Nephron progenitor cell (in vitro differentiated cells): Measurements from ENCODE around the gene MOV10L1.

Experiments
- DNase-seq: peaks from one replicate; pipeline ENCODE4 v3.0.0; 2021
- H3K27ac Mint-ChIP-seq: 2 replicates; pipeline ENCODE4 v1.8.0; 2021; ENCODE audit warnings: mild to moderate bottlenecking, moderate library complexity, mixed read lengths
- H3K27me3 Mint-ChIP-seq: 2 replicates; pipeline ENCODE4 v1.8.0; 2021; ENCODE audit warnings: mild to moderate bottlenecking, low read depth, mixed read lengths; ENCODE audit not compliant: poor library complexity
- H3K36me3 Mint-ChIP-seq: 2 replicates; pipeline ENCODE4 v1.8.0; 2021; ENCODE audit warnings: low read depth, mixed read lengths
- H3K4me1 Mint-ChIP-seq: 2 replicates; pipeline ENCODE4 v1.8.0; 2021; ENCODE audit warnings: mixed read lengths
- H3K4me3 Mint-ChIP-seq: 2 replicates; pipeline ENCODE4 v1.8.0; 2021; ENCODE audit warnings: mild to moderate bottlenecking, moderate library complexity, mixed read lengths
- H3K9me3 Mint-ChIP-seq: 2 replicates; pipeline ENCODE4 v1.8.0; 2021; ENCODE audit warnings: mild to moderate bottlenecking, moderate library complexity, mixed read lengths
- TF ChIP-seq, protein P1 (sequence below): fragments of 200-600 bp; sonication (generic); IDR thresholded peaks from 2 replicates; pipeline ENCODE4 v1.5.0; 2021; ENCODE audit warnings: antibody characterized with exemption

Gene MOV10L1

DNA sequence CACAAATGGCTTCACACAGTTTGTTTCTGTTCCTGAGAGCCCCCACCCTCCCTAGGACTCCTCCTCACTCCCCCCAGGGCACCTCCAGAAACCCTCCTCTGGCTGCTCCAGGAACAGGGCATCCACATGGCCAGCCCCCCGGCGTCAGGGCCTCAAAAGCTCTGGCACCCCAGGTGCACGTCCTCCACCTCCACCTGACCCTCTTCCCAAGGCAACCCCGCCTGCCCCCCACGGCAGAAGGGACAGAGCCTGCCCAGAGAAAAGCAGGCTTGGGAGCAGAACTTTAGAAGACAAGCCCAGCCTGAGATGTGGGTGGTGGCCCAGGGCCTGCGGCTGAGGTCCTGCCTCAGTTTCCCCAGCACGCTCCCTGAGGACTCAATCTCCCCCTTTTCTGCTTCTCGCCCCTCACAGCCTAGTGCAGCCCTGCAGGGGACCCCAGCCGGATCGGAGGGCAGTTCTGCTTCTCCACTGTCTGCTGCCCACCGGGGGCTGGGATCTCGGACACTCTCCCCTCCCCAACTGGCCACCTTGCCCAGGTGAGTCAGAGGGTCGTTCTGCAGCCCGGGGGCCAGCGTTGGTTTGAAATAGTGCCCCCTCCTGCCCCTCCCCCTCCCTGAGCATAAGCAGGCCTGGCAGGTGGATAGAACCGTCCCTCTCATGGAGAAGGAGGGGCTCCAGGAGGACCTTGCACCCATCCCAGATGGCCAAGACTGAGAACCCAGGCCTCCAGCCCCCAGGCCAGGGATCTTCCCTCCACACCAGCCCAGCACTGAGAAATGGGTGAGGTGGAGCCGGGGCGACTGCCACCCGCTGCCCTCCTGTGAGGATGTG is 93.5 kb downstream of the MOV10L1 start:
- Mint-ChIP-seq H3K4me1 (peaks cover 21% of the 10 kb centered on the region), H3K9me3 (no peaks in the 10 kb centered on the region), H3K27me3 (peaks cover 4% of the 10 kb centered on the region), H3K4me3 (no peak overlapping the region), H3K36me3 (no peaks in the 10 kb centered on the region), H3K27ac (no peak overlapping the region)
- TF ChIP-seq, protein P1, sequence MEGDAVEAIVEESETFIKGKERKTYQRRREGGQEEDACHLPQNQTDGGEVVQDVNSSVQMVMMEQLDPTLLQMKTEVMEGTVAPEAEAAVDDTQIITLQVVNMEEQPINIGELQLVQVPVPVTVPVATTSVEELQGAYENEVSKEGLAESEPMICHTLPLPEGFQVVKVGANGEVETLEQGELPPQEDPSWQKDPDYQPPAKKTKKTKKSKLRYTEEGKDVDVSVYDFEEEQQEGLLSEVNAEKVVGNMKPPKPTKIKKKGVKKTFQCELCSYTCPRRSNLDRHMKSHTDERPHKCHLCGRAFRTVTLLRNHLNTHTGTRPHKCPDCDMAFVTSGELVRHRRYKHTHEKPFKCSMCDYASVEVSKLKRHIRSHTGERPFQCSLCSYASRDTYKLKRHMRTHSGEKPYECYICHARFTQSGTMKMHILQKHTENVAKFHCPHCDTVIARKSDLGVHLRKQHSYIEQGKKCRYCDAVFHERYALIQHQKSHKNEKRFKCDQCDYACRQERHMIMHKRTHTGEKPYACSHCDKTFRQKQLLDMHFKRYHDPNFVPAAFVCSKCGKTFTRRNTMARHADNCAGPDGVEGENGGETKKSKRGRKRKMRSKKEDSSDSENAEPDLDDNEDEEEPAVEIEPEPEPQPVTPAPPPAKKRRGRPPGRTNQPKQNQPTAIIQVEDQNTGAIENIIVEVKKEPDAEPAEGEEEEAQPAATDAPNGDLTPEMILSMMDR = no peak
- DNase-seq = no peak

DNA sequence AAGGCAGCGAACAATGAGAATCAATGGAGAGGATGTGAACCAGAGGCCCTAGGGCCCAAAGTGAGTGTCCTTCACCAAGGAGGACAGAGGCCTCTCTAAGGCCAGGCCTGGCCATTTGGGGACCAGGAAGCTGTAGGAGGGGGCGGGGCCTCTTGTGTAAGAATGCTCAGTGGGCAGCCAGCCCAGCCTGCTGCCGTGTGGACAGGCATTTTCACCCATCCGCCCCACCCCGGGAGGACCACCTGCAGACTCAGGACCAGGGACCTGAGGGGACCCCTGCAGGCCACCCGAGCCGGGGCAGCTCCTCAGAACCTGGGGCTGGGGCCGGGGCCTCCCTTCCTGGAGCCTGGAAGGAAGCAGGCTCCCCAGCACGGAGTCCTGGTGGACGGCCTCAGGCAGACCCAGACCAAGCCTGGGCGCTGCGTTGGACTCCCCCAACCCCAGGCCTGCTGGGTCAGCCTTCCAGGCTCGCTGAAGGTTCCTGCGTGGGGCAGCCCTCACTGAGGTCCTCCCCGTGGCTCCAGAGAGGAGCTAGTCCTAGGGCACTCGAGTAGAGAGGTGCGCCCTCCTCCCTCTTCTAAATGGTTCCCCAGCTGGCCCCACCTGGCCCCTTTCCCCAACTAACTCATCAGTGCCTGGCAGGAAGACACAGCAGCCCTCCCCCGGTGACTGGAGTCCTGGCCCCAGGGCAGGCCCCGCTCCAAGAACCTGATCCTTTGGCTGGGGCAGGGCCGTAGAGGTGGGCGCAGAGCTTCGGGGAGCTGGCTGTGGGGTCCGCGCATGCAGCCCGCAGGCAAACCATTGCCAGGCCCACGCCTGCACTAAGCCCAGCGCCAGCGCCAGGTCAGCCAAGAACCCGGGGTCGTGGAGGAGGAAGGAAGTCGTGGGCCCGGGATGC is 94.4 kb downstream of the MOV10L1 start:
- Mint-ChIP-seq H3K27ac (no peak overlapping the region), H3K4me3 (no peak overlapping the region)
- DNase-seq = peak; percentile 48

DNA sequence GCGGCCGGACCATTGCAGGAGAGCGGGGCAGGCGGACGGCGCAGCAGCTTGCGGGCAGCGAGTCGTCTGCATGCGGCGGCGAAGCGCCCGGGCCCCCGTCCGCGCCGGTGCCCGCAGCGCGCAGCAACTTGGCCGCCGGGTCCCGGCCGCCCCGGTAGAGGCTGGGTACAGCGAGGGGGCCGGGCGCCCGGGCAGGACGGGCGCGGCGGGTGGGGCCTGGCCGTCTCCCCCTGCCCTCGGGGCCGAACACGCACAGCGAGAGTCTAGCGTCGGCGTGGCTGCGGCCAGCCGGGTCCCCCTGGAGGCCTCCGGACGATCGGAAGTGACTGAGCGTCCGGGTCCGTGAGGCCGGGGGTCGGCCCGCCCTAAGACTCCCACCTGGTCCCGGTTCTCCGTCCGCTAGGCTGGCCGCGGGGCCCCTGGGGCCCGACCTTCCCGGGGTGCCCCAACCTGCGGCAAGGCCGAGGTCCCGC is 95.1 kb downstream of the MOV10L1 start:
- peaks cover 4% of the 10 kb centered on the region for H3K27me3 Mint-ChIP-seq

More for the DNA sequence above, 94.4 kb downstream of the MOV10L1 start:
- H3K27me3 Mint-ChIP-seq = peaks cover 4% of the 10 kb centered on the region
- H3K36me3 Mint-ChIP-seq = no peaks in the 10 kb centered on the region
- no peaks in the 10 kb centered on the region for H3K9me3 Mint-ChIP-seq
- H3K4me1 Mint-ChIP-seq = peaks cover 27% of the 10 kb centered on the region
- TF ChIP-seq, protein P1 = no peak

DNA sequence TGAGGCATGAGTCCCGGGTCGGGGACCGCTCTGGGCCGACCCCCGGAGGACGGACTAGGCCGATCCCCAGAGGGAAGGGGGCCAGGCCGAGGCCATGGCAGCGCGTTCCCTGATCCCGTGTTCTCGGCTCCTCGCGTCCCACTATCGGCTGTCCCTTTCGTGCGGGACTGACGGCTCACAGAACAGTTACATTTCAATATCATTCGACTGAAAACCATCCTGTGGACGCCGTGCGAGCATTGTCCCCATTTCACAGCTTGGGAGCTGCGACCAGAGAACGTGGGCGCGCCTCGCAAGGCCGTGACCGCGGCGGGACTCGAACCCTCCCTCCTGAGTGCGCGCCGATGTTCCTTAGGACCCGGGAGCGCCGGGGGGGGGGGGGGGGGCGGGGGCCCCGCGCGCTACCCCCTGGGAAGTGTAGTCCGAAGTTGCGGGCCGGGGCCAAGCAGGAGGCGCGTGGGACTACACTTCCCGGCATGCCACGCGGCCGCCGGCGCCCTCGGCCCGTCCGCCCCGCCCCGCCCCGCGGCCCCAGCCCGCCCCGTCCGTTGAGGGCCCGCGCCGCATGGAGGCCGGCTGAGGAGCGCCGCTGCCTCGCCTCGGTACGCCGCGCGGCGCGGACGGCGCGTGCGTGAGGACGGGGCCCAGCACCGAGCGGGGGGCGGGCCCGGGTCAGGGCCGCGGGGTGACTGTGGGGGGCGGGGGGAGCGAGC is 95.7 kb downstream of the MOV10L1 start, which contains the start of gene TRABD:
TRABD (plus strand) TSS at position 539 of the 713 bp plus-strand sequence. CDS start 7,148 bp downstream, outside the sequence.
- H3K9me3 Mint-ChIP-seq = no peaks in the 10 kb centered on the region
- no peaks in the 10 kb centered on the region for H3K36me3 Mint-ChIP-seq
- TF ChIP-seq, protein P1 = no peak
- H3K27me3 Mint-ChIP-seq = peaks cover 2% of the 10 kb centered on the region
- H3K4me3 Mint-ChIP-seq = peak within 1 kb of the TSS; percentile 95
- H3K27ac Mint-ChIP-seq = peak within 1 kb of the TSS; percentile 90
- peaks cover 25% of the 10 kb centered on the region for H3K4me1 Mint-ChIP-seq
- DNase-seq = peak; percentile 91

More for the DNA sequence above, 95.1 kb downstream of the MOV10L1 start:
- Mint-ChIP-seq H3K4me3 (no peak overlapping the region), H3K4me1 (peaks cover 28% of the 10 kb centered on the region), H3K27ac (no peak overlapping the region), H3K9me3 (no peaks in the 10 kb centered on the region), H3K36me3 (no peaks in the 10 kb centered on the region)
- DNase-seq = no peak
- TF ChIP-seq, protein P1 = no peak

DNA sequence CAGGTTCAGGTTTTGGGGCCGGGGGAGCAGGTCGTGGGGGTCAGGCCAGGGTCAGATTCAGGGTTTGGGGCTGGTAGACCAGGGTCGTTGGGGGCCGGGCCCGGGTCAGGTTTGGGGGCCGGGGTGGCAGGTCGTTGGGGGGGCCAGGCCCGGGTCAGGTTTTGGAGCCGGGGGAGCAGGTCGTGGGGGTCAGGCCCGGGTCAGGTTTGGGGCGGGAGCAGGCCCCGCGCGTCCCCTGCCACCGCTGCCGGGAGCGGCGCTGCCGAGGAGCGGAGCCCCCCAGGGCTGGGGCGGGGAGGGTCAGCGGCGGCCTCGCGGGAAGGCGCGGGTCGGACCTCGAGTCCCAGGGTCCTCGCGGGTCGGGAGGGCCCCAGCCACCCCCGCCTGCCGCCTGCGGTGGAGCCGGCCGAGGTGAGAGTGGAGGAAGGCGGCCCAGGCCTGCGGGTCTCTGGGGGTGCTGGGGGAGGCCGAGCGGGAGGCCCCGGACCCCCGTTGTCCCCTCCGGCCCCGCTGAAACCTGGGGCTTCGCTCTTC is 96.4 kb downstream of the MOV10L1 start:
- peaks cover 1% of the 10 kb centered on the region for H3K36me3 Mint-ChIP-seq
- DNase-seq = peak; percentile 55
- no peaks in the 10 kb centered on the region for H3K9me3 Mint-ChIP-seq
- H3K27ac Mint-ChIP-seq = peak overlapping the region; percentile 90
- no peaks in the 10 kb centered on the region for H3K27me3 Mint-ChIP-seq
- H3K4me1 Mint-ChIP-seq = peaks cover 29% of the 10 kb centered on the region
- TF ChIP-seq, protein P1 = no peak
- H3K4me3 Mint-ChIP-seq = peak overlapping the region; percentile 95
